Body of pancreas (tissue), 4 donors: ENCODE results near the gene ENOX2.

Experiments
- CTCF ChIP-seq, 7 experiments: fragments of 450-650 bp in 4 of 7; fragments of 200-600 bp in 3 of 7; sonication (generic) in 3 of 7; IDR thresholded peaks; one replicate each; pipeline ENCODE4 v1.5.1; 2016 to 2019; ENCODE audit warnings: antibody characterized with exemption in 7 of 7
- POLR2A ChIP-seq, 3 donors: fragments of 450-650 bp; IDR thresholded peaks; one replicate each; pipeline ENCODE4 v1.6.1; 2016; ENCODE audit warnings: antibody characterized with exemption in 3 of 3, mild to moderate bottlenecking in 2 of 3

- TF ChIP-seq CTCF (IDR thresholded peaks at IDR 0.05) (no peak), POLR2A (IDR thresholded peaks at IDR 0.05) (no peak)
Measured at GRCh38 chrX:130825525-130825924, 77.5 kb downstream of the ENOX2 start.
